Chondrocyte (in vitro differentiated cells): Measurements from ENCODE around the gene SERPINA1. TPM values are rescaled to one million over a fixed set of nuclear protein-coding genes. Genes with fewer than 3 reads are reported as not detected.
A peak's percentile ranks its signal among the peaks of the same experiment; 100 is the strongest.

Experiments used
- DNase-seq: peaks from one replicate; pipeline ENCODE4 v3.0.0; 2021; ENCODE audit warnings: mixed read lengths, low spot score
- H3K27ac Mint-ChIP-seq: one replicate; pipeline ENCODE4 v1.8.0; 2021; ENCODE audit warnings: mild to moderate bottlenecking, moderate library complexity, mixed read lengths; ENCODE audit not compliant: unreplicated experiment
- H3K27me3 Mint-ChIP-seq: 2 replicates; pipeline ENCODE4 v1.8.0; 2021; ENCODE audit warnings: low read depth, mixed read lengths
- H3K36me3 Mint-ChIP-seq: 2 replicates; pipeline ENCODE4 v1.8.0; 2021; ENCODE audit warnings: low read depth, mixed read lengths
- H3K4me1 Mint-ChIP-seq: 2 replicates; pipeline ENCODE4 v1.8.0; 2021; ENCODE audit warnings: low read depth, mild to moderate bottlenecking, mixed read lengths
- H3K4me3 Mint-ChIP-seq: one replicate; pipeline ENCODE4 v1.8.0; 2021; ENCODE audit warnings: mild to moderate bottlenecking, moderate library complexity, mixed read lengths; ENCODE audit not compliant: unreplicated experiment
- H3K9me3 Mint-ChIP-seq: 2 replicates; pipeline ENCODE4 v1.8.0; 2021; ENCODE audit warnings: low read depth, mixed read lengths
- total RNA-seq: library from RNA; stranded (reverse); gene quantifications from 3 replicates; pipeline ENCODE4 v1.2.1, GENCODE V29; 2021
- TF ChIP-seq, protein P1 (sequence below): fragments of 200-600 bp; sonication (generic); IDR thresholded peaks from 2 replicates; pipeline ENCODE4 v1.5.0; 2021; ENCODE audit warnings: antibody characterized with exemption, mild to moderate bottlenecking, moderate library complexity

SERPINA1 gene
- total RNA-seq, 1 donor from 2014 or later: 0.20 TPM

DNA sequence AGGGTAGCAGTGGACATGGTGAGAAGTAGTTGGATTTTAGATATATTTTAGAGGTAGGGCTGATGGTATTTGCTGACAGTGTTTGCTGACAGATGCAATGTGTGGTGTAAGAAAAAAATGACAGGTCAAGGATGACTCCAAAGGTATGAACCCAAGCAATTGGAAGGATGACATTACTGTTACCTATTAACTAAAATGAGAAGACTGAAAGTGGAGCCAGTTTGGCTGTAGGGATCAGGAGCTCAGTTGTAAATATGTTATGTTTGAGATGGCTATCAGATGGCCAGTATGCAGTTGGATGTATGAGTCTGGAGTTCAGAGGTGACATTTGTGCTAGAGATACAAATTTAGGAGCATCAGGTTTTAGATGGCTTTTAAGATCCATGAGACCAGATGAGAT lies 47.9 kb downstream of the SERPINA1 start:
- Mint-ChIP-seq H3K9me3 (peaks cover 8% of the 10 kb centered on the region), H3K27ac (peak overlapping the region; percentile 42), H3K27me3 (no peaks in the 10 kb centered on the region), H3K4me3 (no peak overlapping the region), H3K36me3 (peaks cover 2% of the 10 kb centered on the region), H3K4me1 (peaks cover 36% of the 10 kb centered on the region)
- TF ChIP-seq, protein P1, sequence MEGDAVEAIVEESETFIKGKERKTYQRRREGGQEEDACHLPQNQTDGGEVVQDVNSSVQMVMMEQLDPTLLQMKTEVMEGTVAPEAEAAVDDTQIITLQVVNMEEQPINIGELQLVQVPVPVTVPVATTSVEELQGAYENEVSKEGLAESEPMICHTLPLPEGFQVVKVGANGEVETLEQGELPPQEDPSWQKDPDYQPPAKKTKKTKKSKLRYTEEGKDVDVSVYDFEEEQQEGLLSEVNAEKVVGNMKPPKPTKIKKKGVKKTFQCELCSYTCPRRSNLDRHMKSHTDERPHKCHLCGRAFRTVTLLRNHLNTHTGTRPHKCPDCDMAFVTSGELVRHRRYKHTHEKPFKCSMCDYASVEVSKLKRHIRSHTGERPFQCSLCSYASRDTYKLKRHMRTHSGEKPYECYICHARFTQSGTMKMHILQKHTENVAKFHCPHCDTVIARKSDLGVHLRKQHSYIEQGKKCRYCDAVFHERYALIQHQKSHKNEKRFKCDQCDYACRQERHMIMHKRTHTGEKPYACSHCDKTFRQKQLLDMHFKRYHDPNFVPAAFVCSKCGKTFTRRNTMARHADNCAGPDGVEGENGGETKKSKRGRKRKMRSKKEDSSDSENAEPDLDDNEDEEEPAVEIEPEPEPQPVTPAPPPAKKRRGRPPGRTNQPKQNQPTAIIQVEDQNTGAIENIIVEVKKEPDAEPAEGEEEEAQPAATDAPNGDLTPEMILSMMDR: no peak
- DNase-seq: no peak

DNA sequence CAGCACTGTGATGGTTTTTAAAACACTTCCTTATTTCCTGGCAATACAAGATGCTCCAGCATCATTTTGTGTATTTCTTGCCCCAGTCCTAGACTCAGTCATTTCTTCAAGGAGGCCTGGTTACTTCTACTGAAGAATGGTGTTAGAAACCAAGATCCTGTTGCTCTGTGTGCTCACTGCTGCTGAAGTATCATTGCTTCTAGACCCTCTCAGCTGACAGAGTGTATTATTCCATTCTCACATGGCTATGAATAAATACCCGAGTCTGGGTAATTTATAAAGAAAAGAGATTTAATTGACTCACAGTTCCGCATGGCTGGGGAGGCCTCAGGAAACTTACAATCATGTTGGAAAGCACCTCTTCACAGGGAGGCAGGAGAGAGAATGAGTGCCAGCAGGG lies 50.4 kb downstream of the SERPINA1 start:
- Mint-ChIP-seq H3K27me3 (peaks cover 9% of the 10 kb centered on the region), H3K4me3 (no peak overlapping the region), H3K9me3 (peaks cover 8% of the 10 kb centered on the region), H3K4me1 (peaks cover 25% of the 10 kb centered on the region), H3K36me3 (peaks cover 2% of the 10 kb centered on the region), H3K27ac (no peak overlapping the region)
- TF ChIP-seq, protein P1: no peak
- DNase-seq: no peak

DNA sequence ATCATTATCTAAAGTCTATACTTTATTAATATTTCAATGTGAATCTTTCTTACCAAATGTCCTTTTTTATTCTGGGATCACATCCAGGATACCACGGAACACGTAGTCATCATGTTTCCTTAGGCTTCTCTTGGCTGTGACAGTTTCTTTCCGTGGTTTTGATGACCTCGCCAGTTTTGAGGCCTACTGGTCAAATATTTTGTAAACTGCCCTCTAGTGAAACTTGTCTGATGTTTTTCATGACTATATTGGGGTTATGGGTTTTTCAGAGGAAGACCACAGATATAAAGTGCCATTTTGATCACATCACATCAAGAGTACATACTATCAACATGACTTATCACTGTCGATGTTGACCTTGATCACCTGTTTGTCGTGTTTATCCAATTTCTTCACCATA lies 51.1 kb downstream of the SERPINA1 start:
- H3K36me3 Mint-ChIP-seq: peaks cover 2% of the 10 kb centered on the region
- H3K27me3 Mint-ChIP-seq: peaks cover 9% of the 10 kb centered on the region
- DNase-seq: no peak
- TF ChIP-seq, protein P1: no peak
- H3K27ac Mint-ChIP-seq: no peak overlapping the region
- H3K4me3 Mint-ChIP-seq: no peak overlapping the region
- peaks cover 17% of the 10 kb centered on the region for H3K4me1 Mint-ChIP-seq
- peaks cover 8% of the 10 kb centered on the region for H3K9me3 Mint-ChIP-seq

DNA sequence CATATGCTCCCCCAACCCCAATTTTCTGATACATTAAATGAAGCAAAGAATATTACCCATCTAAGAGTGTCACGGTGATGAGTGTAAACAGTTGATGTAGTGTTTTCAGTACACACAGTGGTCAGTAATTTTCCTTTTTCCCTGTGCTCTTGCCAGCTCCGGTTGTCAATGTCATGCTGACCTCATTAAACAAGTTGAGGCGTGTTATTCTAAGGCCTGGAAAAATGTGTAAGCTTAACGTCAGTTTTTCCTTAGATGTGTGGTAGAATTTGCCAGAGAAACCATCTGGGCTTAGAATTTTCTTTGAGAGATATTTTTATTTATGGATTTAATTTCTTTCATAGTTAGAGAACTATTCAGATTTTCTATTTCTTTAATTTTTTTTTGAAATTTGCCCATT lies 53.5 kb downstream of the SERPINA1 start:
- H3K27ac Mint-ChIP-seq: no peak overlapping the region
- no peak for DNase-seq
- H3K27me3 Mint-ChIP-seq: peaks cover 9% of the 10 kb centered on the region
- H3K4me1 Mint-ChIP-seq: no peaks in the 10 kb centered on the region
- H3K9me3 Mint-ChIP-seq: peaks cover 5% of the 10 kb centered on the region
- TF ChIP-seq, protein P1: no peak
- no peaks in the 10 kb centered on the region for H3K36me3 Mint-ChIP-seq
- no peak overlapping the region for H3K4me3 Mint-ChIP-seq

- TF ChIP-seq, protein P1: no peak
- H3K9me3 Mint-ChIP-seq: no peaks in the 10 kb centered on the region
- H3K27ac Mint-ChIP-seq: no peak overlapping the region
- no peaks in the 10 kb centered on the region for H3K4me1 Mint-ChIP-seq
- no peaks in the 10 kb centered on the region for H3K36me3 Mint-ChIP-seq
- no peak overlapping the region for H3K4me3 Mint-ChIP-seq
- DNase-seq: no peak
- H3K27me3 Mint-ChIP-seq: peaks cover 9% of the 10 kb centered on the region
These were observed 55.8 kb downstream of the SERPINA1 start for GRCh38 chr14:94332587-94332986.
